Activated CD4-positive, alpha-beta T cell treated with anti-CD3 and anti-CD28 coated beads for 4 hours (primary cell): ENCODE measurements around the gene PCSK5.
A peak's percentile ranks its signal among the peaks of the same experiment; 100 is the strongest.
"Not testable (repeated sequence)": the region's sequence is repeated elsewhere in the genome, so short reads cannot be mapped to it uniquely, and the experiment has no call there.

ENCODE experiments used
- DNase-seq, 2 donors: peaks; one replicate each; pipeline ENCODE4 v3.0.0-alpha.2; 2020

PCSK5 gene

DNA sequence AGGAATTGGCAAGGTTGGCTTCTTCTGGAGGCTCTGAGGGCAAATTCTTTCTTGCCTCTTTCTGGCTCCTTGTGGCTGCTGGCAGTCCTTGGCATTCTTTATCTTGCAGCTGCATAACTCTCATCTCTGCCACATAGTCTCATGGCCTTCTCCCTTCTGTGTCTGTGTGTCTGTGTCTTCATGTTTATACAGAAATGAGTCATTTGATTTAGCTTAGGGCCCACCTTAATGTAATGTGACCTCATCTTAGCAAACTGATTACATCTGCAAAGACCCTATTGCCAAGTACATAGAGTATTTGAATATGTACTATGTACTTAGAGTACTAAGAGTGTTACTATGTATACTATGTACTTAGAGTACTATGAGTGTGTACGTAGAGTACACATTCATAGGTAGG is 381.3 kb downstream of the PCSK5 start:
- DNase-seq: no peak

DNA sequence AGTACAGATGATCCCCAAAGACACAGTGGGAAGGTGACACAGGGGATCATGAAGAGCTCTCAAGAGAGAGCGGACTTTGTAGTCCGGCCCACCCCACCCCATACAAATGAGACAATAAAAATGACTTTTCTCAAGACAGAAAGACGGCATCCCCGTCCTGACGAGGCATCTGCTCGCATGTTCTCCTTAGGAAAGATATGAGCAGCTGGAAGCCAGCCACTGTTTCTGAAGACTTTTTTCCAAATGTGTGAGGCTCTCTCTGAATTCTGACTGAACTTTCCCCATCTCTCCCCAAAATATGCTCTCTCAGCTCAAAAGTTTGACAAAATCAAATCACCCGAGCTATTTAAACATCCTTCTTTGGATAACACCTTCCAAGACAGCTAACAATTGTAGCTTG is 398.6 kb downstream of the PCSK5 start:
- DNase-seq: no peak

DNA sequence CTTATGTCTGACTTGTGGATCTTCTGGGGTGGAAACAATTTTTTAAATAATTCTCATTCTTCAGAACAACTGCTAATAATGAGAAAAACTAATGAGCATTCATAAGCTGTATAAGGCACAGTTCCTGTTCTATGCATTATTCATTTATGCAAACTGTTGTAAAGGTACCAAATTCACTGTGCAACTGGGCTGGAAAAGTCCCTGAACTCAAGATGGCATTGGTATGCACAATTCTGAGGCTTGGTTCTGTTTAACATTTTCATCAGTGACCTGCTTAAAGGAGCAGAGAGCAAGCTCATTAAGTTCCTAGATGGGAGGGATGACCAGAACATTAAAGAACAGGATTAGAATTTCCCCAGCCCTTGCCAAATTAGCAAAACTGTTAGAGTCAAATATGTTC is 399.2 kb downstream of the PCSK5 start:
- no peak for DNase-seq

DNA sequence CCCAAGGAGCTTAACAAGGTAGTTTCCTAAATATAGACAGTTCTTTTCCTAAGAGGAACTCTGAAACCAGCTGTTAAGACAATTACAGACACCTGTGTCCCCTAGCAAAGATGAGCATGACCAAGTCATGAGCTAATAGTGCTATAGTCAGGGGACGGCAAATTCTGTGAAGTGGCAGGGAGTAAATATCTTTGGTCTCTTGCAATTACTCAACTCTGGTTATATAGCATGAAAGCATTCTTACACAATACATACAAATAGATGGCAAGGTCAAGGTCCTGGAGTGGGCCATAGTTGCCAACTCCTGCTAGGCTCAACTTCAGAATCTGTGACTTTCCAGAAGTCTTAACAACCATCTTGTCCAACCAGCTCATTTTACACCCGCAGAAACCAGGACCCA is 400.1 kb downstream of the PCSK5 start:
- no peak for DNase-seq

DNA sequence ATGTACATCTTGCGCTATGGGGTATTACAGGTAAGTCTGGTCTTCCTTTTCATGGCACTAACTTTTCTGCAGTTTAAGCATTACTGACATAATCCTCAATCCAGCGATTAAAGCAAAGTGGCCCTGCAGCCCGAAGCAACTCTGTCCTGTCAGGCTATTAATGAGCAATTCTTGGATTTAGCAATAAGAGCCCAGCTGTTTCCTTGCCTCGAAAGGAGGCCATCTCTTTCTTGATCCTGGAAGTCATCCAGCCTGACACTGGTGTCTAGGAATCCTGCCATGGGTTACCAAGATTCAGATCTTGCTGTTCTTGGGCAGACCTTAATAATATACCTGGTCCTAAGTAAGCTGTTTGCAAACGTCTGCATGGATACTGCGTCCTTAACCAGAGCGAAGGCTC is 401.8 kb downstream of the PCSK5 start:
- no peak for DNase-seq

DNA sequence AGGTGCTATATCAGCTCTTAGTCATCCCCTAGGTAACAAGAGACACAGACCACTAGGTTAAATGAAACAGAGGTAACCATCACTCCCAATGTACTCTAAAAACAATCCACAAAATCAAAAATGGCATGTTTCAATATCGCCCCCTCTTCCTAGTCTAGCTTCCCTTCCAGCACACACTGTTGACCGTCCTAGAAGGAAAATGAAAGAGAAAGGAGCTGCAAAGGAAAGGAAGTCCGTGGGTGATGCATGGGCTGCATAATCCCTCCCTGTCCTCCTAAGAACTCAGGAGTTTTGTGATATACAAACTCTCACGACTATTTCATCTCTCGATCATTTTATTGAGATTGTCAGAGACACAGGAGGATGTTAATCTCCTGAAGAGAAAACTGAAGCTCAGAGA is 402.2 kb downstream of the PCSK5 start:
- no peak for DNase-seq

DNA sequence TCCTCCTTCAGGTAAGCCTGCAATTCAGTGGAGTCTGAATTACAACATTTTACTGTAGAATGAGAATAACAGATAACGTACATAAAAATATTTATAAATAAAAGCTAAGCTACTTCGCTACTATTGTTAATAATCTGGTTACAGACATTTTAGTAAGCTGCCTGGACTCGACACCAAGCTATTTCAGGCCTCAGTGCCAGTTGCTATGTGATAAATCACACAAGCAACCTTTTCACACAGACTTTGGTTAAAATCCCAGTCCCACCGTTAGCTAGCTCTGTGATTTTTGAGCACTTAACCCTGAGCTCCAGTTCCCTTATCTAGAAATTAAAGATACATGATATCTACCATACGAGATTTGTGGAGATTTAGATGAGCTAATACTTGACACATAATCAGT is 403.8 kb downstream of the PCSK5 start:
- DNase-seq: no peak

DNA sequence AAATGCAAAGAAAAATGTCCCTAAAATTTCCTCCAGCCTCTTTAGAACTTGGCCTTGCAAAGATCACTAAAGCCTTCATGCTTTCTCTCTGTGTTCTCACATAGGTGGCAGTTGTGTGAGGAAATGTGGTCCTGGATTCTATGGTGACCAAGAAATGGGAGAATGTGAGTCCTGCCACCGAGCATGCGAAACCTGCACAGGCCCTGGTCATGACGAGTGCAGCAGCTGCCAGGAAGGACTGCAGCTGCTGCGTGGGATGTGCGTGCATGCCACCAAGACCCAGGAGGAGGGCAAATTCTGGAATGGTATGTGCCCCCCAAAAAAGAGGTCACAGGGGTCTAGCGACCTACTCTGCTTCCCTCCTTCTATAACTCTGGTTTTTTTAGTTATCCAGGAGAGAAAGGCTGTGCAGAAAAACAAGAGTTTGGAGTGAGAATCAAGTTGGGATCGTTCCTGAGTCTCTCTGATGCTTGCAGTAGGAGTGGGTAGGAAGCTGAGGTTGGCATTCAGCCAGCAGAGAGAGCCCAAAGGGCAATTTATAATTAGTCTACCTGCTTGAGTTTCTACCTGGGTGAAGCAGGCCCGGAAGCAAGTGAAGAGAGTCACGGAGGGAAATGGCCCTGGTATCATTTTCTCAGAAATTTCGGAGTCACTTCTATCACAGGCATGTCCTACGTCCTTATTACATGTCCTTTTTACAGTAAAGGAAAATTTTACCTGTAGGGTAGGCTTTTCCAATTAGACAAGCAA is 406.3 kb downstream of the PCSK5 start:
- DNase-seq: no peak

DNA sequence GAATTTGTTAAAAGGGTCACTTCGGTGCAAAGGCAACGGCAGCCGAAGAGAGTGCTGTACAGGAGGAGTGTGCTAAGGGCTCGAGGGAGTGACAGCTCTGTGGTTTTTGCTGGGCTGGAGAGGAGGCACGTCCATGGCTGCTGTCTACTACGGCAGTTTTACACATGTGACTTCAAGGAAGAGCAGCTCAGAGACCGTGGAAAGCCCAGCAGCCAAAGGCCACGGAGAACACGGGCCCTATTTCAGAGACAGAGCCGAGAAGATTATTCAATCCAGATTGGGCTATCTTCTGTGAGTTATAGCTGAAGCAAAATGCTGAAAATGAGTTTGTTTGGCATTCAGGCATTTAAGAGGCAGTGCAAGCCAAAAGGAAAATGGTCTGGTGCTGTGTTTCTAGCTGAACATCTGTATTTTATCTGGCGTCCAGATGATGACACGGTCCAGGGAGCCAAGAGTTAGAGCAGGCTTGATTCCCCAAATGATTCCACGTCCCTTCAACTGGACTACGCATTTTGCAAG is 407.3 kb downstream of the PCSK5 start:
- no peak for DNase-seq

DNA sequence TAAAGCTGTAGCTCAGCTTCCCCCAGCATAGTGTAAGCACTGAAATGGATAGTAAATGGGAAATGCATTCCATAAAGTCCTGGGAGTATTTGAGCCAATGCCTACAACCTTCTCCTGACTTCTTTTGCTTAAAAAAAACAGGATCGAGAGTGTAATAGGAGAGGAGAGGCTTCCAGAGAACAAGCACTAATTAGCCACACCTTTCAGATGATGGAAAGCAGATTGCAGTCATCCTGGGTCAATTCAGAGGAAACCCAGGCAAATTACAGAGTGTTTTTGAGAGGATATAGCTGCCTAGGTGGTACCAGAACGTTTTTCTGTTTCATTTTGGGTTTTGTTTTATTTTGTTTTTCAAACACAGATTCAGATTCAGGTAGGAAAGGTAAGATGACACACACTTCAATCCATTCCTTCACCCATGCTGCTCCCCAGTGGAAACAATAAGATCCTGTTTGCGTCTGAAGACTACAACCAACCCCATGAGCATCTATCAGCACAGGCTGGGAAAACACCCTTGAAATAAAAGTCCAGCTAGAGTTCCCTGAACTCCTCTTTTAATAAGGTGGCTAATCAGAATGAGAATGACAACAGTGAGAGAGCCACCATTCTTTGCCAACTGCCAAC is 408.2 kb downstream of the PCSK5 start:
- no peak for DNase-seq

DNA sequence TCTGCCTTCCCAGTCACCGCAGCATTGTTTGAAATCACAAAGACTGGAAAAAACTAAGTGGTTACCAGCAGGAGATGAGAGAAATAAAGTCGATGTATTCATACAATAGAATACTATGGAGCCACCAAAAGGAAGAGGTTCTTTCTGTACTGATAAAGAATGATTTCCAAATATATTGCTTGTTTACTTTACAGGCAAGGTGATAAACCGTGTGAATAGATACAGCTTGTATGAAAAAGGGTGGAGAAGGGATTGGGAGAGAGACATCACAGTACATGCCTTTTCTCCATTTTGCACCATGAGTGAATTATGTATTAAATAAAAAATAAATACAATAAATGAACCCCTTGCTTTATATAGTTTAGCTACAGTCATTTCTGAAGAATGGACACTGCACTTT is 412.1 kb downstream of the PCSK5 start:
- no peak for DNase-seq

DNA sequence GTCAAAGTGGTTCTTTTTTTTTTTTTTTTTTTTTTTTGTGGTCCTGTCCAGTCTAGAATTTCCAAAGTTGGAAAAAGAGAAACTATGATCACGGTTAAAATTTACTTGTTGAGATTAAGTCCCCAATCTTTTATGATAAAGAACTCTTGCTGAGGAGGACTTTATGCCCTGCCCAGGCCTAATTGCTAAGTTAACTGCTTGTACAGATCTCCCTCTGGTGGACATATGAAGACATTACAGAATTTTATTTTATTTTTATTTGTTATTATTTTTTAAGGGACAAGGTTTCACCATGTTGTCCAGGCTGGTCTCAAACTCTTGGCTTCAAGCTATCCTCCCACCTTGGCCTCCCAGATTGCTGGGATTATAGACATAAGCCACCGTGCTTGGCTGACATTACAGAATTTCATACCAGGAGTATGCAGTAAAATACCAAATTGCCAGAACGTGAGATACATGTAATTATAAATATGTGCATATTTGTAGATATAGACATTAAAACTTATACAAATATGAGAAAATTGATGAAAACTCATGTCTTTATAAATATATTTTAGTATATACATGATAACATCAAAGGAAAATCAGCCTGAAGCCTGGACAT is 412.6 kb downstream of the PCSK5 start:
- DNase-seq: peak in 1 of 2 donors; percentile 14

DNA sequence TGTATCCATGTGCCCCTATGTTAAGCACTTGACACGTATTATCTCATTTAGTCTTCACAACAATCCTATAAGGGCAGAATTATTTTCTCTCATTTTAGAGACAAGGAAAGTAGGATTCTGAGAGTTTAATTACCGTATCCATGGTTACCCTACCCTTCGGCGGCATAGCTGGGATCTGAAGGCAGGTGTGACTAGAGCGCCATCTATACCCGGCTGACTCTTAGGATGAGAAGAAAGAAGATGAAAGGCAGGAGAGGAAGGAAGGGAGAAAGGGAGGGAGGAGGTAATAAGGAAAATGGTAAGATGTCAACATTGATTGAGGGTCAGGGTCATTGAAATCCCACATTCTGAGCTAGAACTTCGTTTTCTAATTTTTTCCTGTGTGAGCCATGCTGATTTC is 416.6 kb downstream of the PCSK5 start:
- DNase-seq: not testable (repeated sequence)

DNA sequence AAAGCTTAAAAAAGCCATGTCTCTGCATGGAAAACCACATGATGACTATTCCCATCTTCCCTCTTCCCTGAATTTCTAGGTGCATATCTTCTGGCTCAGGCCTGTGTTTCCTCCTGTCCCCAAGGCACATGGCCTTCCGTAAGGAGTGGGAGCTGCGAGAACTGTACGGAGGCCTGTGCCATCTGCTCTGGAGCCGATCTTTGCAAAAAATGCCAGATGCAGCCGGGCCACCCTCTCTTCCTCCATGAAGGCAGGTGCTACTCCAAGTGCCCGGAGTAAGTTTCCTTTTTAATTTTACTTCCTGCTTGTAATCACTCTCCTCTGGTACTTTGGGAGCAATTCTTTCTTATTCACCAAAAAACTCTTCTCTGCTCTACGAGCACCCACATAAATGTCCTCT is 420.1 kb downstream of the PCSK5 start:
- DNase-seq: no peak

DNA sequence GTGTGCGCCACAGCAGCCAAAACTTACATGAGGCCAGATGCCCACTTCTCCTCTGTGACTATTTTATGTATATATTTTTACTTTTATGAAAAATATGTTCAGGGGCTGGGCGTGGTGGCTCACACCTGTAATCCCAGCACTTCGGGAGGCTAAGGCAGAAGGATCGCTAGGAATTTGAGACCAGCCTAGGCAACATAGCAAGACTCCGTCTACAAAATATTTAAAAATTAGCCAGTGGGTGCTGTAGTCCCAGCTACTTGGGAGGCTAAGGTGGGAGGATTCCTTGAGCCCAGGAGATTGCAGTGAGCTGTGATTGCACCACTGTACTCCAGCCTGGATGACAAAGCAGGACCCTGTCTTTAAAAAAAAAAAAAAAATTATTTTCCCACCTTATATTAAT is 420.5 kb downstream of the PCSK5 start:
- DNase-seq: no peak

DNA sequence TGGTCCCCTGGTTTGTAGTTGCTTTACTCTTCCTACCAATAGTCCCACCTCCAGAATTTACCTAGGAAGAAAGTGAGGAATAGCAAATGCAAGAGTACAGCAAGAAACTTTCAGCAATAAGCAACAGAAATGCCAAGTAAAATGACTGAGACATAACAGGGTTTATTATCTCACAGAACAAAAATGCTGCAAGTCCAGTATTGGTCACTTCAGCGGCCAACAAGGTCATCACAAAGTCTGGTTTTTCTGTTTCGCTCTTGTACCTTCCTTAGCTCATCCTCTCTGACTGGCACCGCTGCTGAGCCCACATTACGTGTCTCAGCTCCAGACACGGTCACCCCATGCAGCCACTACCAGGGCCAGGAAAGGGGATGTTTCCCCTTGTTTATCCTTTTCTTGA is 421.1 kb downstream of the PCSK5 start:
- DNase-seq: no peak

DNA sequence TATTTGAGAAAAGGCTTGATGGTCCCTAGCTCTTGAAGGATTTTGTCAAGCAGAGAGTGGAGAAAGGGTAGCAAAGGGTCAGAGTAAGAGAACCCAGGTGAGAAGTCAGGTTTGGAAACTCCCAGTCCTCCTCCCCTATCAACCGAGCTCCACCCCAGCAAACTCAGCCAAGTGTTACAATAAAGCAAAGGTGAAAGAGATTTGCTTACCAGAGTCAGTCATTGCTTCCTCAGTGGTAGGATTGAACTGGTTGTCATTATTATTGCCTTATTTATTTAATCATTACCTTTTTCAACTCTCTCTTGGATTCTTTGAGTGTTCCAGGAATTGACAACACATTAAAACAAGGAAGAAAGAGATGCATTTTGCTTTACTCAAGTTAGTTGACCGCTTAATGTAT is 423.3 kb downstream of the PCSK5 start:
- no peak for DNase-seq

DNA sequence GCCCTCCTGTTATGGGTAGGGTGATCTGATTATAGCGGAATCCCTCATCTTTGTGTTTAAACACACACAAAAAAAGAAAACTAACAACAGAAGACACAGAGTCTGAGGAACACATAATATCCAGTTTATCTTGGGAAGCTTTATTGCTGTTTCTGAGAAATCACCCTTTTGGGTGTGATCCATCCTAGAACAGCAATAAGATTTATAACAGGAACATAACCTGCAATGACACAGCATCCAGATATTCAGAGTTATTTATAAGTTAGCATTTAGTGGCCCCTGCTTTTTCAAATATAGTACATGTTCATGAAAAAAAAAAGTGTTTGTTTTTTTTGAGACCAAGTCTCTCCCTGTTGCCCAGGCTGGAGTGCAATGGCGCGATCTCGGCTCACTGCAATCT is 423.8 kb downstream of the PCSK5 start:
- no peak for DNase-seq

DNA sequence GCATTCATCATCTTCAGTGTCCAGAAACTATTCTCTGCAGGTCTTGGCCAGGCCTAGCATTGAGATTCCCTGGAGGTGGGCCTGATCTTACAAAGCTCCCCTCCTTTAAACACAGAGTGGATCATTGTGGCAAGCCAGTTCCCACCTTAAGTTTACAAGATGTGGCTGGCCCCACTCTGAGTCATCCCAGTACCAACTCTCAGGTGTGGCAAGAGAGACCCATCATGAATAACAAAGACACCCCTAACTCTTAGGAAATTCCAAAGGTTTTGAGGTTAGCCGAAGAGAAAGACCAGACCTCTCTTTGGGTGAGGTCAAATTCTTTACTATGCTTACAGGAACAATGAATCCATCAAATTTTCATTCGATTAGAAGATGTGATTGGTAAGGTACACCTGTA is 425.6 kb downstream of the PCSK5 start:
- DNase-seq: no peak

DNA sequence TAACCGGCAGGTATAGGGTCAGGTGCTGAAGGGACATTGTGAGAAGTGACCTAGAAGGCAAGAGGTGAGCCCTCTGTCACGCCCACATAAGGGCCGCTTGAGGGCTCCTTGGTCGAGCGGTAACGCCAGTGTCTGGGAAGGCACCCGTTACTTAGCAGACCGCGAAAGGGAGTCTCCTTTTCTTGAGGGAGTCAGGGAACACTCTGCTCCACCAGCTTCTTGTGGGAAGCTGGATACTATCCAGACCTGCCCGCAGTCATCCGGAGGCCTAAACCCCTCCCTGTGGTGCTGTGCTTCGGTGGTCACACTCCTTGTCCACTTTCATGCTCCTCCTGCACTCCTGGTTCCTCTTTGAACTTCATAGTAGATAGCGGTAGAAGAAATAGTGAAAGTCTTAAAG is 429.0 kb downstream of the PCSK5 start:
- DNase-seq: not testable (repeated sequence)

DNA sequence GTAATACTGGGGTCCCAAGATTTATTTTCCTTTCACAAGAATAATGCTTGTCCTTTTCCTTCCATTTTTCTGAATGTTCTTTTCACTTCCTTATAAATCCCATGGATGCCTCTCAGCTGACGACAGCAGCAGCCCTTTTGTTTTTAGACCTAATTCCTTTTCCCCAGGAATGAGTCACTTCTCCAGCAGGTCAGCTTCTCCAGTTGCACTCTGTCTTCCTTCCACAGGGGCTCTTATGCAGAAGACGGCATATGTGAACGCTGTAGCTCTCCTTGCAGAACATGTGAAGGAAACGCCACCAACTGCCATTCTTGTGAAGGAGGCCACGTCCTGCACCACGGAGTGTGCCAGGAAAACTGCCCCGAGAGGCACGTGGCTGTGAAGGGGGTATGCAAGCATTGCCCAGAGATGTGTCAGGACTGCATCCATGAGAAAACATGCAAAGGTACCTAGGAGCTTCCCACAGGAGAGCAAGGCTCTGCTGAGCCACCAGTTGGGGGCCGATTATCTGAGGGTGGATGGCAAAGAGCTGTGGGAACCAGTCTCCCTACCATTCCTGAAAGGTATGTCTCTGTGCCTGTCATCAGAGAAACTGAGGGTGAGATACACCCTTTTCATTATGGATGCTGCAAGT is 430.8 kb downstream of the PCSK5 start:
- DNase-seq: no peak

DNA sequence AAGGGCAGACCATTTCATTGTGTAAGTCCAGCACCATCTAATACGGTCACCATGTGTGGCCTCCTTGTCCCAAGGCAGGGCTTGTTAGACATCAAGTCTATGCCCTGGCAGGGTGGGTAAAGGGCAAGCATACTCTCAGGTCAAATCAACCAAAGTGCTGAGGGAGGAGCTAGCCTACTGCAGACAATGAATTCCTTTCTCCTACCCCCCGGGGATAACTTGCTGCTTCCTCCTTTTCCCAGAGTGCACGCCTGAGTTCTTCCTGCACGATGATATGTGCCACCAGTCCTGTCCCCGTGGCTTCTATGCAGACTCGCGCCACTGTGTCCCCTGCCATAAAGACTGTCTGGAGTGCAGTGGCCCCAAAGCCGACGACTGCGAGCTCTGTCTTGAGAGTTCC is 432.3 kb downstream of the PCSK5 start:
- no peak for DNase-seq

DNA sequence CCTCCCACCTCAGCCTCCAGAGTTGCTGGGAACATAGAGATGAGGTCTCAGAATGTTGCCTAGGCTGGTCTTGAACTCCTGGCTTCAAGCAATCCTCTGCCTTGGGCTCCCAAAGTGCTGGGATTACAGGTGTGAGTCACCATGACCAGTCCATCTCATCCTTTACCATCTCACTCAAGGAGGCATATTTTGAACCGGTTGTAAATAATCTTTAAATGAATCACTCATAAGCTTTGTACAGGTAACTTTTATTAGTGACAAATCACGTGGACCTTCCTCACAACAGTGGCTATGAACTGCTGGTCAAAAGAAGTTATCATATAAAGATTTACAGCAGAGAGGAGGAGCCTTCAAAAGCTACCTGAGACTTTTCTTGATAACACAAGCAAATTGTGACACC is 433.0 kb downstream of the PCSK5 start:
- no peak for DNase-seq

DNA sequence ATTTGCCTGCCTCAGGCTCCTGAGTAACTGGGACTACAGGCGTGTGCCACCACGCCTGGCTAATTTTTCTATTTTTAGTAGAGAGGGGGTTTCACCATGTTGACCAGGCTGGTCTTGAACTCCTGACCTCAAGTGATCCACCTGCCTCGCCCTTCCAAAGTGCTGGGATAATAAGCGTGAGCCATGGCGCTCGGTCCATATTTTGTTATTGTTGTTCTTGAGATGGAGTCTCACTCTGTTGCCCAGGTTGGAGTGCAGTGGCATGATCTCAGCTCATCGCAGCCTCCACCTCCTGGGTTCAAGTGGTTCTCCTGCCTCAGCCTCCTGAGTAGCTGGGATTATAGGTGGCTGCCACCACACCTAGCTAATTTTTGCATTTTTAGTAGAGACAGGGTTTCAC is 433.6 kb downstream of the PCSK5 start:
- DNase-seq: not testable (repeated sequence)
